IPS-15b (cell line): ENCODE measurements around the gene CEP55.
A peak's percentile ranks its signal among the peaks of the same experiment; 100 is the strongest.

Source experiments
- H3K27me3 ChIP-seq: one replicate; pipeline ENCODE4 v1.6.1; 2013; ENCODE audit warnings: low read length; ENCODE audit not compliant: control insufficient read depth, insufficient read depth
- H3K36me3 ChIP-seq: one replicate; pipeline ENCODE4 v1.6.1; 2013; ENCODE audit warnings: low read length; ENCODE audit not compliant: control insufficient read depth, insufficient read depth
- H3K4me1 ChIP-seq: one replicate; pipeline ENCODE4 v1.6.1; 2013; ENCODE audit warnings: mild to moderate bottlenecking, low read length; ENCODE audit not compliant: control insufficient read depth, insufficient read depth
- H3K4me3 ChIP-seq: one replicate; pipeline ENCODE4 v1.5.1; 2013; ENCODE audit warnings: low read depth, low read length
- H3K9ac ChIP-seq: one replicate; pipeline ENCODE4 v1.6.1; 2013; ENCODE audit warnings: low read depth, mild to moderate bottlenecking, low read length
- H3K9me3 ChIP-seq: one replicate; pipeline ENCODE4 v1.6.1; 2013; ENCODE audit warnings: mild to moderate bottlenecking, low read length; ENCODE audit not compliant: control insufficient read depth, insufficient read depth

CEP55 gene

GRCh38 chr10:93493162-93493561 lies 3.2 kb upstream of the CEP55 start:
- Histone ChIP-seq H3K9me3 (no peaks in the 10 kb centered on the region), H3K9ac (no peak overlapping the region), H3K4me3 (no peak overlapping the region), H3K4me1 (no peaks in the 10 kb centered on the region), H3K36me3 (no peaks in the 10 kb centered on the region), H3K27me3 (peaks cover 12% of the 10 kb centered on the region)

- no peaks in the 10 kb centered on the region for H3K36me3 ChIP-seq
- H3K9ac ChIP-seq: no peak overlapping the region
- no peak overlapping the region for H3K4me3 ChIP-seq
- no peaks in the 10 kb centered on the region for H3K9me3 ChIP-seq
- H3K27me3 ChIP-seq: peaks cover 12% of the 10 kb centered on the region
- no peaks in the 10 kb centered on the region for H3K4me1 ChIP-seq
These were observed 1.9 kb upstream of the CEP55 start for GRCh38 chr10:93494494-93494893.

- peaks cover 12% of the 10 kb centered on the region for H3K27me3 ChIP-seq
- H3K4me1 ChIP-seq: no peaks in the 10 kb centered on the region
- H3K4me3 ChIP-seq: peak overlapping the region; percentile 86
- H3K9me3 ChIP-seq: no peaks in the 10 kb centered on the region
- peak overlapping the region; percentile 4 for H3K9ac ChIP-seq
- H3K36me3 ChIP-seq: no peaks in the 10 kb centered on the region
These were observed 624 bp upstream of the CEP55 start for GRCh38 chr10:93495654-93496321.

- Histone ChIP-seq H3K36me3 (no peaks in the 10 kb centered on the region), H3K4me3 (no peak overlapping the region), H3K27me3 (peaks cover 12% of the 10 kb centered on the region), H3K4me1 (no peaks in the 10 kb centered on the region), H3K9ac (no peak overlapping the region), H3K9me3 (no peaks in the 10 kb centered on the region)
These were observed 1.8 kb downstream of the CEP55 start for GRCh38 chr10:93498166-93498565.

- Histone ChIP-seq H3K4me1 (no peaks in the 10 kb centered on the region), H3K9ac (no peak overlapping the region), H3K27me3 (no peaks in the 10 kb centered on the region), H3K4me3 (no peak overlapping the region), H3K36me3 (peaks cover 3% of the 10 kb centered on the region), H3K9me3 (no peaks in the 10 kb centered on the region)
These were observed 5.2 kb downstream of the CEP55 start for GRCh38 chr10:93501650-93502049.

- no peaks in the 10 kb centered on the region for H3K4me1 ChIP-seq
- H3K27me3 ChIP-seq: no peaks in the 10 kb centered on the region
- H3K9me3 ChIP-seq: no peaks in the 10 kb centered on the region
- H3K9ac ChIP-seq: no peak overlapping the region
- peaks cover 3% of the 10 kb centered on the region for H3K36me3 ChIP-seq
- H3K4me3 ChIP-seq: no peak overlapping the region
These were observed 6.7 kb downstream of the CEP55 start for GRCh38 chr10:93503075-93503474.

GRCh38 chr10:93505075-93505474 lies 8.7 kb downstream of the CEP55 start:
- no peak overlapping the region for H3K4me3 ChIP-seq
- peaks cover 6% of the 10 kb centered on the region for H3K36me3 ChIP-seq
- H3K9ac ChIP-seq: no peak overlapping the region
- no peaks in the 10 kb centered on the region for H3K27me3 ChIP-seq
- no peaks in the 10 kb centered on the region for H3K9me3 ChIP-seq
- no peaks in the 10 kb centered on the region for H3K4me1 ChIP-seq

GRCh38 chr10:93509816-93510215 lies 13.4 kb downstream of the CEP55 start:
- Histone ChIP-seq H3K9ac (no peak overlapping the region), H3K4me1 (peaks cover 5% of the 10 kb centered on the region), H3K4me3 (no peak overlapping the region), H3K27me3 (no peaks in the 10 kb centered on the region), H3K9me3 (no peaks in the 10 kb centered on the region), H3K36me3 (peaks cover 6% of the 10 kb centered on the region)

GRCh38 chr10:93512565-93512964 lies 16.2 kb downstream of the CEP55 start:
- H3K4me3 ChIP-seq: no peak overlapping the region
- H3K9ac ChIP-seq: no peak overlapping the region
- H3K9me3 ChIP-seq: no peaks in the 10 kb centered on the region
- peaks cover 7% of the 10 kb centered on the region for H3K36me3 ChIP-seq
- H3K27me3 ChIP-seq: no peaks in the 10 kb centered on the region
- peaks cover 5% of the 10 kb centered on the region for H3K4me1 ChIP-seq

- Histone ChIP-seq H3K4me1 (peaks cover 5% of the 10 kb centered on the region), H3K9me3 (no peaks in the 10 kb centered on the region), H3K36me3 (peaks cover 7% of the 10 kb centered on the region), H3K4me3 (no peak overlapping the region), H3K27me3 (no peaks in the 10 kb centered on the region), H3K9ac (no peak overlapping the region)
These were observed 16.7 kb downstream of the CEP55 start for GRCh38 chr10:93513091-93513490.

- no peaks in the 10 kb centered on the region for H3K9me3 ChIP-seq
- H3K4me3 ChIP-seq: no peak overlapping the region
- H3K36me3 ChIP-seq: peaks cover 15% of the 10 kb centered on the region
- H3K9ac ChIP-seq: no peak overlapping the region
- no peaks in the 10 kb centered on the region for H3K27me3 ChIP-seq
- peaks cover 5% of the 10 kb centered on the region for H3K4me1 ChIP-seq
These were observed 18.1 kb downstream of the CEP55 start for GRCh38 chr10:93514521-93514920.

- H3K27me3 ChIP-seq: no peaks in the 10 kb centered on the region
- H3K9ac ChIP-seq: no peak overlapping the region
- H3K4me1 ChIP-seq: peaks cover 5% of the 10 kb centered on the region
- peaks cover 21% of the 10 kb centered on the region for H3K36me3 ChIP-seq
- H3K4me3 ChIP-seq: no peak overlapping the region
- no peaks in the 10 kb centered on the region for H3K9me3 ChIP-seq
These were observed 18.9 kb downstream of the CEP55 start for GRCh38 chr10:93515071-93516005.
